ENCODE data around the gene PIGT. TPM values are rescaled to one million over a fixed set of nuclear protein-coding genes. Genes with fewer than 3 reads are reported as not detected.

The PIGT gene
- total and polyA plus RNA-seq, 2 experiments from 2014 or later, result 48.4 to 63.1 TPM

DNA sequence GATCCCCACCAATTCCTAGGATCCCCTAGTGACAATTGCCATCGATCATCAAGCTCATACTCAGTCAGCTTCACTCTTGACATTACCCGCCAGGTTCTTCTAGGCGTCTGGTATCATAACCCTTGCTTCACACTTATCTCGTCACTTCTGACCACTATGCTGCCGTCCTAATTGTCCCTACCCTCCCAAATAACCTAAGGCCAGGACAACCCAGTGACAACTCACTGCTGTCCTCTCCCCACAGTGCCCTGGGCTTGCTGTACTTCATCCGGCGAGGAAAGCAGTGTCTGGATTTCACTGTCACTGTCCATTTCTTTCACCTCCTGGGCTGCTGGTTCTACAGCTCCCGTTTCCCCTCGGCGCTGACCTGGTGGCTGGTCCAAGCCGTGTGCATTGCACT, 49.3 kb upstream of the PIGT start:
- H3K4me3 Mint-ChIP-seq, result no peak overlapping the region
- 0 out of 2 replicates have a peak, but pooled peaks cover 9% of the 10 kb centered on the region for H4K20me1 ChIP-seq (replicated peaks; ENCODE audit: insufficient read depth)
- H3K9me2 ChIP-seq (ENCODE audit: insufficient read depth), result no peaks in the 10 kb centered on the region
- no peak overlapping the region for H3K4me2 ChIP-seq
- H3K4me1 ChIP-seq (ENCODE audit: insufficient read depth), result peaks cover 6% of the 10 kb centered on the region
- H3K79me2 ChIP-seq (replicated peaks; ENCODE audit: insufficient read depth), result peaks cover 14% of the 10 kb centered on the region
- no peak for DNase-seq (ENCODE audit: low spot score)
- no peaks in the 10 kb centered on the region for H3K36me3 ChIP-seq (ENCODE audit: insufficient read depth)
- peaks cover 15% of the 10 kb centered on the region; the same call in 2 of the 3 replicates for H3K36me3 Mint-ChIP-seq (ENCODE audit: low read depth)
- peaks cover 8% of the 10 kb centered on the region for H3K4me1 Mint-ChIP-seq
- no peak for ATAC-seq
- H2AFZ ChIP-seq, result no peak overlapping the region
- no peaks in the 10 kb centered on the region for H3F3A ChIP-seq (replicated peaks; ENCODE audit: low read depth)
- H3K27ac Mint-ChIP-seq, result no peak overlapping the region
- TF ChIP-seq EZH2phosphoT487 (IDR thresholded peaks at IDR 0.05; ENCODE audit: unreplicated experiment), result no peak
- TF ChIP-seq, protein P1, sequence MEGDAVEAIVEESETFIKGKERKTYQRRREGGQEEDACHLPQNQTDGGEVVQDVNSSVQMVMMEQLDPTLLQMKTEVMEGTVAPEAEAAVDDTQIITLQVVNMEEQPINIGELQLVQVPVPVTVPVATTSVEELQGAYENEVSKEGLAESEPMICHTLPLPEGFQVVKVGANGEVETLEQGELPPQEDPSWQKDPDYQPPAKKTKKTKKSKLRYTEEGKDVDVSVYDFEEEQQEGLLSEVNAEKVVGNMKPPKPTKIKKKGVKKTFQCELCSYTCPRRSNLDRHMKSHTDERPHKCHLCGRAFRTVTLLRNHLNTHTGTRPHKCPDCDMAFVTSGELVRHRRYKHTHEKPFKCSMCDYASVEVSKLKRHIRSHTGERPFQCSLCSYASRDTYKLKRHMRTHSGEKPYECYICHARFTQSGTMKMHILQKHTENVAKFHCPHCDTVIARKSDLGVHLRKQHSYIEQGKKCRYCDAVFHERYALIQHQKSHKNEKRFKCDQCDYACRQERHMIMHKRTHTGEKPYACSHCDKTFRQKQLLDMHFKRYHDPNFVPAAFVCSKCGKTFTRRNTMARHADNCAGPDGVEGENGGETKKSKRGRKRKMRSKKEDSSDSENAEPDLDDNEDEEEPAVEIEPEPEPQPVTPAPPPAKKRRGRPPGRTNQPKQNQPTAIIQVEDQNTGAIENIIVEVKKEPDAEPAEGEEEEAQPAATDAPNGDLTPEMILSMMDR (conservative IDR thresholded peaks at IDR 0.05; ENCODE audit: low read depth in 2 of 2), result no peak
- TF ChIP-seq ZNF331 (CRISPR knock-in tag; IDR thresholded peaks at IDR 0.05; ENCODE audit: low read depth), result no peak
- H3K9me3 Mint-ChIP-seq, result no peaks in the 10 kb centered on the region
- H3K27ac ChIP-seq (ENCODE audit: low read depth), result no peak overlapping the region
- peaks cover 7% of the 10 kb centered on the region for H3K27me3 Mint-ChIP-seq (ENCODE audit: insufficient read depth, low read depth, poor library complexity)
- H3K27me3 ChIP-seq (ENCODE audit: insufficient read depth), result no peaks in the 10 kb centered on the region
- no peak overlapping the region for H3K4me3 ChIP-seq

DNA sequence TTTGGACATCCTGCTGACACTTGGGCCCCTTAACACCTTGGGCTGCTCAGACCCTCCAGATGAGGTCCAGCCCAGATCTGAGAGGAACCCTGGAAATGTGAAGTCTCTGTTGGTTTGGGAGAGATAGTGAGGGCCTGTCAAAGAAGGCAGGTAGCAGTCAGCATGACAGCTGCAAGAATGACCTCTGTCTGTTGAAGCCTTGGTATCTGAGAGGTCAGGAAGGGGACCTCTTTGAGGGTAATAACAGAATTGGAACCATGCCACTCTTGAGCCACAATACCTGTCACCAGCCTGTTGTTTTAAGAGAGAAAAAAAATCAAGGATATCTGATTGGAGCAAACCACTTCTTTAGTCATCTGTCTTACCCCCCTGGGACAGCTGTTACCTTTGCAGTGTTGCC, 48.8 kb upstream of the PIGT start:
- no peak for DNase-seq (ENCODE audit: low spot score)
- peaks cover 14% of the 10 kb centered on the region for H3K79me2 ChIP-seq (replicated peaks; ENCODE audit: insufficient read depth)
- Mint-ChIP-seq H3K27me3 (ENCODE audit: insufficient read depth, low read depth, poor library complexity) (peaks cover 7% of the 10 kb centered on the region), H3K36me3 (ENCODE audit: low read depth) (peaks cover 15% of the 10 kb centered on the region; the same call in 2 of the 3 replicates), H3K9me3 (no peaks in the 10 kb centered on the region), H3K27ac (no peak overlapping the region), H3K4me3 (no peak overlapping the region), H3K4me1 (peaks cover 8% of the 10 kb centered on the region)
- no peaks in the 10 kb centered on the region for H3F3A ChIP-seq (replicated peaks; ENCODE audit: low read depth)
- no peaks in the 10 kb centered on the region for H3K36me3 ChIP-seq (ENCODE audit: insufficient read depth)
- TF ChIP-seq, protein P2, sequence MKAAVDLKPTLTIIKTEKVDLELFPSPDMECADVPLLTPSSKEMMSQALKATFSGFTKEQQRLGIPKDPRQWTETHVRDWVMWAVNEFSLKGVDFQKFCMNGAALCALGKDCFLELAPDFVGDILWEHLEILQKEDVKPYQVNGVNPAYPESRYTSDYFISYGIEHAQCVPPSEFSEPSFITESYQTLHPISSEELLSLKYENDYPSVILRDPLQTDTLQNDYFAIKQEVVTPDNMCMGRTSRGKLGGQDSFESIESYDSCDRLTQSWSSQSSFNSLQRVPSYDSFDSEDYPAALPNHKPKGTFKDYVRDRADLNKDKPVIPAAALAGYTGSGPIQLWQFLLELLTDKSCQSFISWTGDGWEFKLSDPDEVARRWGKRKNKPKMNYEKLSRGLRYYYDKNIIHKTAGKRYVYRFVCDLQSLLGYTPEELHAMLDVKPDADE (IDR thresholded peaks at IDR 0.05), result no peak
- TF ChIP-seq STAT1 (IDR thresholded peaks at IDR 0.05; ENCODE audit: unreplicated experiment), result no peak
- TF ChIP-seq, protein P3, sequence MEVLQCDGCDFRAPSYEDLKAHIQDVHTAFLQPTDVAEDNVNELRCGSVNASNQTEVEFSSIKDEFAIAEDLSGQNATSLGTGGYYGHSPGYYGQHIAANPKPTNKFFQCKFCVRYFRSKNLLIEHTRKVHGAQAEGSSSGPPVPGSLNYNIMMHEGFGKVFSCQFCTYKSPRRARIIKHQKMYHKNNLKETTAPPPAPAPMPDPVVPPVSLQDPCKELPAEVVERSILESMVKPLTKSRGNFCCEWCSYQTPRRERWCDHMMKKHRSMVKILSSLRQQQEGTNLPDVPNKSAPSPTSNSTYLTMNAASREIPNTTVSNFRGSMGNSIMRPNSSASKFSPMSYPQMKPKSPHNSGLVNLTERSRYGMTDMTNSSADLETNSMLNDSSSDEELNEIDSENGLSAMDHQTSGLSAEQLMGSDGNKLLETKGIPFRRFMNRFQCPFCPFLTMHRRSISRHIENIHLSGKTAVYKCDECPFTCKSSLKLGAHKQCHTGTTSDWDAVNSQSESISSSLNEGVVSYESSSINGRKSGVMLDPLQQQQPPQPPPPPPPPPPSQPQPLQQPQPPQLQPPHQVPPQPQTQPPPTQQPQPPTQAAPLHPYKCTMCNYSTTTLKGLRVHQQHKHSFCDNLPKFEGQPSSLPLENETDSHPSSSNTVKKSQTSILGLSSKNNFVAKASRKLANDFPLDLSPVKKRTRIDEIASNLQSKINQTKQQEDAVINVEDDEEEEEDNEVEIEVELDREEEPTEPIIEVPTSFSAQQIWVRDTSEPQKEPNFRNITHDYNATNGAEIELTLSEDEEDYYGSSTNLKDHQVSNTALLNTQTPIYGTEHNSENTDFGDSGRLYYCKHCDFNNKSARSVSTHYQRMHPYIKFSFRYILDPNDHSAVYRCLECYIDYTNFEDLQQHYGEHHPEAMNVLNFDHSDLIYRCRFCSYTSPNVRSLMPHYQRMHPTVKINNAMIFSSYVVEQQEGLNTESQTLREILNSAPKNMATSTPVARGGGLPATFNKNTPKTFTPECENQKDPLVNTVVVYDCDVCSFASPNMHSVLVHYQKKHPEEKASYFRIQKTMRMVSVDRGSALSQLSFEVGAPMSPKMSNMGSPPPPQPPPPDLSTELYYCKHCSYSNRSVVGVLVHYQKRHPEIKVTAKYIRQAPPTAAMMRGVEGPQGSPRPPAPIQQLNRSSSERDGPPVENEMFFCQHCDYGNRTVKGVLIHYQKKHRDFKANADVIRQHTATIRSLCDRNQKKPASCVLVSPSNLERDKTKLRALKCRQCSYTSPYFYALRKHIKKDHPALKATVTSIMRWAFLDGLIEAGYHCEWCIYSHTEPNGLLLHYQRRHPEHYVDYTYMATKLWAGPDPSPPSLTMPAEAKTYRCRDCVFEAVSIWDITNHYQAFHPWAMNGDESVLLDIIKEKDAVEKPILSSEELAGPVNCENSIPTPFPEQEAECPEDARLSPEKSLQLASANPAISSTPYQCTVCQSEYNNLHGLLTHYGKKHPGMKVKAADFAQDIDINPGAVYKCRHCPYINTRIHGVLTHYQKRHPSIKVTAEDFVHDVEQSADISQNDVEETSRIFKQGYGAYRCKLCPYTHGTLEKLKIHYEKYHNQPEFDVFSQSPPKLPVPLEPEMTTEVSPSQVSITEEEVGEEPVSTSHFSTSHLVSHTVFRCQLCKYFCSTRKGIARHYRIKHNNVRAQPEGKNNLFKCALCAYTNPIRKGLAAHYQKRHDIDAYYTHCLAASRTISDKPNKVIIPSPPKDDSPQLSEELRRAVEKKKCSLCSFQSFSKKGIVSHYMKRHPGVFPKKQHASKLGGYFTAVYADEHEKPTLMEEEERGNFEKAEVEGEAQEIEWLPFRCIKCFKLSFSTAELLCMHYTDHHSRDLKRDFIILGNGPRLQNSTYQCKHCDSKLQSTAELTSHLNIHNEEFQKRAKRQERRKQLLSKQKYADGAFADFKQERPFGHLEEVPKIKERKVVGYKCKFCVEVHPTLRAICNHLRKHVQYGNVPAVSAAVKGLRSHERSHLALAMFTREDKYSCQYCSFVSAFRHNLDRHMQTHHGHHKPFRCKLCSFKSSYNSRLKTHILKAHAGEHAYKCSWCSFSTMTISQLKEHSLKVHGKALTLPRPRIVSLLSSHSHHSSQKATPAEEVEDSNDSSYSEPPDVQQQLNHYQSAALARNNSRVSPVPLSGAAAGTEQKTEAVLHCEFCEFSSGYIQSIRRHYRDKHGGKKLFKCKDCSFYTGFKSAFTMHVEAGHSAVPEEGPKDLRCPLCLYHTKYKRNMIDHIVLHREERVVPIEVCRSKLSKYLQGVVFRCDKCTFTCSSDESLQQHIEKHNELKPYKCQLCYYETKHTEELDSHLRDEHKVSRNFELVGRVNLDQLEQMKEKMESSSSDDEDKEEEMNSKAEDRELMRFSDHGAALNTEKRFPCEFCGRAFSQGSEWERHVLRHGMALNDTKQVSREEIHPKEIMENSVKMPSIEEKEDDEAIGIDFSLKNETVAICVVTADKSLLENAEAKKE (CRISPR knock-in tag; IDR thresholded peaks at IDR 0.05), result no peak
- no peak for TF ChIP-seq EZH2 (IDR thresholded peaks at IDR 0.05; ENCODE audit: low read depth, unreplicated experiment)
- TF ChIP-seq JUNB (IDR thresholded peaks at IDR 0.05; ENCODE audit: unreplicated experiment), result no peak
- TF ChIP-seq ZNF114 (CRISPR knock-in tag; IDR thresholded peaks at IDR 0.05), result no peak
- no peak for TF ChIP-seq NANOG (IDR thresholded peaks at IDR 0.05; ENCODE audit: borderline replicate concordance)
- TF ChIP-seq, protein P1 (conservative IDR thresholded peaks at IDR 0.05; ENCODE audit: low read depth in 2 of 2), result no peak
- H3K9me2 ChIP-seq (ENCODE audit: insufficient read depth), result no peaks in the 10 kb centered on the region
- no peak for ATAC-seq
- no peak overlapping the region for H3K4me3 ChIP-seq
- peaks cover 6% of the 10 kb centered on the region for H3K4me1 ChIP-seq (ENCODE audit: insufficient read depth)
- H2AFZ ChIP-seq, result no peak overlapping the region
- 0 out of 2 replicates have a peak, but pooled peaks cover 9% of the 10 kb centered on the region for H4K20me1 ChIP-seq (replicated peaks; ENCODE audit: insufficient read depth)
- no peak overlapping the region for H3K27ac ChIP-seq (ENCODE audit: low read depth)
- 0 out of 2 replicates have a peak, but pooled peaks cover 4% of the 10 kb centered on the region for H3K27me3 ChIP-seq (ENCODE audit: insufficient read depth)
- H3K4me2 ChIP-seq, result no peak overlapping the region

Measured in GM23338 (cell line).